IMR-90 (cell line): ENCODE data around the gene ARMC5. TPM values are rescaled to one million over a fixed set of nuclear protein-coding genes. Genes with fewer than 3 reads are reported as not detected.

Source experiments
- ATAC-seq: fragments of 200-7000 bp; cut with Tn5 transposase; 2 replicates; pipeline ENCODE4 v1.9.1; 2020; ENCODE audit warnings: low read depth, mild to moderate bottlenecking, moderate library complexity
- BruUV-seq: library from RNA; stranded (reverse); fragments of 400-500 nt; replicated peaks from 2 replicates; lab custom pipeline; 2021; lab: Mats Ljungman, UMichigan
- CTCF ChIA-PET: fragments of 300-600 bp; formaldehyde crosslinking; extraction: SDS; loops from one replicate; lab custom pipeline; 2021; ENCODE audit warnings: antibody characterized with exemption; lab: Yijun Ruan, JAX
- POLR2A ChIA-PET: fragments of 300-600 bp; sonication (Branson Sonifier 250); formaldehyde crosslinking; loops from one replicate; lab custom pipeline; 2022; ENCODE audit warnings: antibody characterized with exemption; ENCODE audit not compliant: unreplicated experiment; lab: Charles Lee
- DNase-seq: peaks from one replicate; pipeline ENCODE4 v3.0.0; 2013
- H2AFZ ChIP-seq: replicated peaks from 2 replicates; pipeline ENCODE3; 2013; ENCODE audit warnings: low read length, mild to moderate bottlenecking; ENCODE audit not compliant: poor library complexity
- H2AK5ac ChIP-seq: 2 replicates; pipeline ENCODE4 v1.6.1; 2013; ENCODE audit warnings: low read depth, low read length, inconsistent platforms
- H2AK9ac ChIP-seq: replicated peaks from 2 replicates; pipeline ENCODE3; 2013; ENCODE audit warnings: mild to moderate bottlenecking, low read depth, low read length, moderate library complexity; ENCODE audit not compliant: poor library complexity
- H2BK120ac ChIP-seq: 2 replicates; pipeline ENCODE4 v1.6.1; 2013; ENCODE audit warnings: low read depth, low read length, inconsistent platforms
- H2BK15ac ChIP-seq: 3 replicates; pipeline ENCODE4 v1.6.1; 2013; ENCODE audit warnings: low read depth, low read length, inconsistent platforms
- H2BK20ac ChIP-seq: 2 replicates; pipeline ENCODE4 v1.6.1; 2013; ENCODE audit warnings: low read depth, mild to moderate bottlenecking, inconsistent platforms, low read length, moderate library complexity
- H2BK5ac ChIP-seq: 2 replicates; pipeline ENCODE4 v1.6.1; 2013; ENCODE audit warnings: mild to moderate bottlenecking, low read depth, low read length, inconsistent platforms; ENCODE audit not compliant: poor library complexity, severe bottlenecking
- H3K14ac ChIP-seq: replicated peaks from 2 replicates; pipeline ENCODE4 v1.6.1; 2013; ENCODE audit warnings: low read depth, low read length, inconsistent platforms
- H3K18ac ChIP-seq: 2 replicates; pipeline ENCODE4 v1.6.1; 2013; ENCODE audit warnings: low read depth, low read length, control low read depth
- H3K23ac ChIP-seq: 2 replicates; pipeline ENCODE4 v1.6.1; 2013; ENCODE audit warnings: low read depth, low read length, inconsistent platforms
- H3K27ac ChIP-seq: 2 replicates; pipeline ENCODE4 v1.5.1; 2013; ENCODE audit warnings: mild to moderate bottlenecking, control low read depth, low read length; ENCODE audit not compliant: insufficient read depth
- H3K27me3 ChIP-seq: 2 replicates; pipeline ENCODE4 v1.6.1; 2013; ENCODE audit warnings: low read length; ENCODE audit not compliant: control insufficient read depth, insufficient read depth
- H3K36me3 ChIP-seq: 2 replicates; pipeline ENCODE4 v1.6.1; 2013; ENCODE audit warnings: low read length, mixed read lengths; ENCODE audit not compliant: control insufficient read depth, insufficient read depth
- H3K4ac ChIP-seq: 2 replicates; pipeline ENCODE4 v1.6.1; 2013; ENCODE audit warnings: low read depth, low read length, inconsistent platforms
- H3K4me1 ChIP-seq: 2 replicates; pipeline ENCODE4 v1.6.1; 2013; ENCODE audit warnings: low read length, mixed read lengths; ENCODE audit not compliant: control insufficient read depth, insufficient read depth
- H3K4me2 ChIP-seq: 2 replicates; pipeline ENCODE4 v1.6.1; 2013; ENCODE audit warnings: low read depth, mild to moderate bottlenecking, control low read depth, low read length, moderate library complexity
- H3K4me3 ChIP-seq: 2 replicates; pipeline ENCODE4 v1.5.1; 2013; ENCODE audit warnings: low read depth, mild to moderate bottlenecking, control low read depth, low read length, moderate library complexity; ENCODE audit not compliant: insufficient read depth
- H3K56ac ChIP-seq: 2 replicates; pipeline ENCODE4 v1.6.1; 2013; ENCODE audit warnings: low read length, inconsistent platforms; ENCODE audit not compliant: insufficient read depth; ENCODE audit errors: extremely low read depth
- H3K79me1 ChIP-seq, 2 experiments: 2 replicates each; pipeline ENCODE4 v1.6.1; 2013; ENCODE audit warnings: low read length in 2 of 2, inconsistent platforms in 1 of 2, low read depth in 1 of 2
- H3K9ac ChIP-seq: 2 replicates; pipeline ENCODE4 v1.6.1; 2013; ENCODE audit warnings: low read depth, low read length, control low read depth
- H3K9me1 ChIP-seq: 2 replicates; pipeline ENCODE4 v1.6.1; 2013; ENCODE audit warnings: low read length, inconsistent platforms; ENCODE audit not compliant: insufficient read depth
- H3K9me3 ChIP-seq: 2 replicates; pipeline ENCODE4 v1.6.1; 2013; ENCODE audit warnings: low read length; ENCODE audit not compliant: control insufficient read depth, insufficient read depth
- H4K20me1 ChIP-seq: 2 replicates; pipeline ENCODE4 v1.6.1; 2013; ENCODE audit warnings: low read length, inconsistent platforms; ENCODE audit not compliant: insufficient read depth
- H4K5ac ChIP-seq: 2 replicates; pipeline ENCODE4 v1.6.1; 2013; ENCODE audit warnings: mild to moderate bottlenecking, low read depth, low read length, control low read depth
- H4K8ac ChIP-seq, 2 experiments: 2 replicates each; pipeline ENCODE4 v1.6.1; 2013; ENCODE audit warnings: low read depth in 2 of 2, low read length in 2 of 2, control low read depth in 1 of 2, inconsistent platforms in 1 of 2
- H4K91ac ChIP-seq: 2 replicates; pipeline ENCODE4 v1.6.1; 2013; ENCODE audit warnings: low read depth, low read length, inconsistent platforms; ENCODE audit not compliant: insufficient read depth
- BHLHE40 ChIP-seq: fragments of 150-350 bp; IDR thresholded peaks from 2 replicates; pipeline ENCODE4 v1.6.1; 2016; ENCODE audit warnings: mild to moderate bottlenecking, low read depth, low read length
- CEBPB ChIP-seq: IDR thresholded peaks from 2 replicates; pipeline ENCODE4 v1.6.1; 2012; ENCODE audit warnings: low read depth, low read length, improper control_type of control experiment
- CHD1 ChIP-seq: IDR thresholded peaks from 2 replicates; pipeline ENCODE4 v1.6.1; 2012; ENCODE audit warnings: low read depth, low read length, improper control_type of control experiment
- FOS ChIP-seq: fragments of 150-350 bp; IDR thresholded peaks from 2 replicates; pipeline ENCODE4 v1.6.1; 2016; ENCODE audit warnings: low read depth, low read length
- MAFK ChIP-seq: IDR thresholded peaks from 2 replicates; pipeline ENCODE4 v1.6.1; 2012; ENCODE audit warnings: low read depth, low read length, improper control_type of control experiment
- MAZ ChIP-seq: IDR thresholded peaks from 2 replicates; pipeline ENCODE4 v1.6.1; 2012; ENCODE audit warnings: low read depth, mild to moderate bottlenecking, low read length, improper control_type of control experiment, moderate library complexity, borderline replicate concordance
- MXI1 ChIP-seq: IDR thresholded peaks from 2 replicates; pipeline ENCODE4 v1.6.1; 2012; ENCODE audit warnings: low read depth, mild to moderate bottlenecking, low read length, moderate library complexity, borderline replicate concordance
- NFE2L2 ChIP-seq: fragments of 150-350 bp; IDR thresholded peaks from 2 replicates; pipeline ENCODE4 v1.6.1; 2016; ENCODE audit warnings: low read depth, mild to moderate bottlenecking, low read length
- POLR2A ChIP-seq: IDR thresholded peaks from 2 replicates; pipeline ENCODE4 v1.6.1; 2012; ENCODE audit warnings: mild to moderate bottlenecking, low read depth, low read length
- RAD21 ChIP-seq: IDR thresholded peaks from 2 replicates; pipeline ENCODE4 v1.6.1; 2012; ENCODE audit warnings: low read length, improper control_type of control experiment
- RCOR1 ChIP-seq: IDR thresholded peaks from 2 replicates; pipeline ENCODE4 v1.6.1; 2012; ENCODE audit warnings: mild to moderate bottlenecking, low read length, improper control_type of control experiment; ENCODE audit not compliant: insufficient replicate concordance
- RFX5 ChIP-seq: IDR thresholded peaks from 2 replicates; pipeline ENCODE4 v1.8.0; 2012; ENCODE audit warnings: low read depth, mild to moderate bottlenecking, low read length, moderate library complexity
- SMC3 ChIP-seq: fragments of 150-350 bp; IDR thresholded peaks from 2 replicates; pipeline ENCODE4 v1.6.1; 2016; ENCODE audit warnings: low read depth, mild to moderate bottlenecking, antibody characterized with exemption, low read length, moderate library complexity
- WGBS, 2 experiments: methylation state at CpG; one replicate each; pipeline versions ENCODE4 v1.1.5 to v1.1.7; 2013; ENCODE audit warnings: missing lambda C conversion rate in 2 of 2; ENCODE audit not compliant: insufficient read length in 1 of 2; ENCODE audit errors: extremely low coverage in 2 of 2; 5-methylcytosine and 5-hydroxymethylcytosine counted together
- dilution Hi-C: fragments of 300-500 bp; cut with HindIII; formaldehyde crosslinking; loops from one replicate; pipeline ENCODE4 v1.14.3; 2018; ENCODE audit warnings: low sequenced_read_pairs; ENCODE audit not compliant: unreplicated experiment
- in situ Hi-C: fragments of 300-500 bp; cut with MboI; formaldehyde crosslinking; loops from 3 replicates; pipeline ENCODE4 v1.14.3; 2019; ENCODE audit warnings: low sequenced_read_pairs, inconsistent platforms, mixed read lengths
- intact Hi-C: fragments of 100-400 bp; cut with micrococcal nuclease; formaldehyde crosslinking; loops from 2 replicates; pipeline ENCODE4 v1.10.0; 2022
- polyA plus RNA-seq, 3 experiments: library from polyadenylated mRNA; depleted of rRNA; stranded (reverse); fragments of >200 nt; gene quantifications; 2 replicates each; pipeline ENCODE4 v1.2.3, GENCODE V29; 2012; ENCODE audit warnings: low replicate concordance in 1 of 3
- total RNA-seq: library from RNA; depleted of rRNA; stranded (reverse); fragments of >200 nt; gene quantifications from 2 replicates; pipeline ENCODE4 v1.2.3, GENCODE V29; 2012
- TF ChIP-seq, protein P1 (sequence below): fragments of 150-350 bp; IDR thresholded peaks from 2 replicates; pipeline ENCODE4 v1.6.1; 2017; ENCODE audit warnings: mild to moderate bottlenecking, antibody characterized with exemption, low read length, low read depth
- TF ChIP-seq, protein P2 (sequence below): conservative IDR thresholded peaks from 2 replicates; pipeline ENCODE4 v1.5.1; 2012; ENCODE audit warnings: mild to moderate bottlenecking, low read depth, low read length, improper control_type of control experiment
- TF ChIP-seq, protein P3 (sequence below): fragments of 150-350 bp; IDR thresholded peaks from 2 replicates; pipeline ENCODE4 v1.6.1; 2016; ENCODE audit warnings: low read depth, mild to moderate bottlenecking, low read length, moderate library complexity, borderline replicate concordance

ARMC5 gene
- total and polyA plus RNA-seq, 2 of the 4 experiments (the other 2 are of a cell fraction), result 2.3 to 7.5 TPM

DNA sequence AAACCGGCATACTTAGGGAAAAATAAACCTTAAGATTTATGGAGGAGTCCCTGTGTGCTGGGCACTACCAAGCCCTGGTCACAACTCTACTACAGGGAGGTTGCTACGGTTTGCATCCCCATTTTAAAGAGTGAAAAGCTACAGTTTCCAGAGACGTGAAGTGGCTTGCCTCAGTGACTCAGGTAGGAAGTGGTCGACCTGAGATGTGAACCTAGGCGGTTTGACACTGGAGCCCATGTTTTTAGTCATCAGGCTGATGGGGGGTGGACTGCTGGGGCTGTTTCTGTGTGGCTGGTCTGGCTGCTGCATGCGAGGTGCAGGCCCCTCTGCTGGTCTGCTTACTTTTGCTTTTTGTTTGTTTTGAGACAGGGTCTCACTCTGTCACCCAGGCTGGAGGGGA is 37.7 kb upstream of the ARMC5 start:
- H2AK5ac ChIP-seq, result no peak overlapping the region
- no peak overlapping the region for H3K9ac ChIP-seq
- no peak overlapping the region for H3K23ac ChIP-seq
- ChIA-PET POLR2A (no interaction called here), CTCF (no interaction called here)
- H2BK20ac ChIP-seq, result no peak overlapping the region
- H2BK15ac ChIP-seq, result no peak overlapping the region
- DNase-seq (no peak), ATAC-seq (no peak)
- no peak overlapping the region for H3K56ac ChIP-seq
- no peak overlapping the region for H2AK9ac ChIP-seq
- no peaks in the 10 kb centered on the region; the same call in 1 of the 2 replicates for H3K9me3 ChIP-seq
- H4K20me1 ChIP-seq, result no peaks in the 10 kb centered on the region
- no peak overlapping the region for H3K18ac ChIP-seq
- H4K91ac ChIP-seq, result no peak overlapping the region
- intact Hi-C loops (no loop called here), dilution Hi-C loops (no loop called here), in situ Hi-C loops (no loop called here)
- no peak overlapping the region for H4K8ac ChIP-seq
- BruUV-seq, result no TSS peak
- no peaks in the 10 kb centered on the region for H3K79me1 ChIP-seq
- no peak overlapping the region for H3K4ac ChIP-seq
- 0% methylated on average over 1 of the region's 6 CpGs; no CpG with 5 or more reads in 1 of the 2 experiments for WGBS, 2 experiments
- no peaks in the 10 kb centered on the region for H3K4me1 ChIP-seq
- no peak overlapping the region for H3K4me2 ChIP-seq
- H3K36me3 ChIP-seq, result no peaks in the 10 kb centered on the region
- no peak overlapping the region for H2BK5ac ChIP-seq
- no peak overlapping the region for H2BK120ac ChIP-seq
- H2AFZ ChIP-seq, result no peak overlapping the region
- H3K27me3 ChIP-seq, result peaks cover 19% of the 10 kb centered on the region
- TF ChIP-seq, protein P1, sequence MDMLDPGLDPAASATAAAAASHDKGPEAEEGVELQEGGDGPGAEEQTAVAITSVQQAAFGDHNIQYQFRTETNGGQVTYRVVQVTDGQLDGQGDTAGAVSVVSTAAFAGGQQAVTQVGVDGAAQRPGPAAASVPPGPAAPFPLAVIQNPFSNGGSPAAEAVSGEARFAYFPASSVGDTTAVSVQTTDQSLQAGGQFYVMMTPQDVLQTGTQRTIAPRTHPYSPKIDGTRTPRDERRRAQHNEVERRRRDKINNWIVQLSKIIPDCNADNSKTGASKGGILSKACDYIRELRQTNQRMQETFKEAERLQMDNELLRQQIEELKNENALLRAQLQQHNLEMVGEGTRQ, result no peak
- no peak for TF ChIP-seq POLR2A
- no peak for TF ChIP-seq CEBPB
- no peak for TF ChIP-seq RAD21
- no peak for TF ChIP-seq MXI1
- TF ChIP-seq, protein P2, sequence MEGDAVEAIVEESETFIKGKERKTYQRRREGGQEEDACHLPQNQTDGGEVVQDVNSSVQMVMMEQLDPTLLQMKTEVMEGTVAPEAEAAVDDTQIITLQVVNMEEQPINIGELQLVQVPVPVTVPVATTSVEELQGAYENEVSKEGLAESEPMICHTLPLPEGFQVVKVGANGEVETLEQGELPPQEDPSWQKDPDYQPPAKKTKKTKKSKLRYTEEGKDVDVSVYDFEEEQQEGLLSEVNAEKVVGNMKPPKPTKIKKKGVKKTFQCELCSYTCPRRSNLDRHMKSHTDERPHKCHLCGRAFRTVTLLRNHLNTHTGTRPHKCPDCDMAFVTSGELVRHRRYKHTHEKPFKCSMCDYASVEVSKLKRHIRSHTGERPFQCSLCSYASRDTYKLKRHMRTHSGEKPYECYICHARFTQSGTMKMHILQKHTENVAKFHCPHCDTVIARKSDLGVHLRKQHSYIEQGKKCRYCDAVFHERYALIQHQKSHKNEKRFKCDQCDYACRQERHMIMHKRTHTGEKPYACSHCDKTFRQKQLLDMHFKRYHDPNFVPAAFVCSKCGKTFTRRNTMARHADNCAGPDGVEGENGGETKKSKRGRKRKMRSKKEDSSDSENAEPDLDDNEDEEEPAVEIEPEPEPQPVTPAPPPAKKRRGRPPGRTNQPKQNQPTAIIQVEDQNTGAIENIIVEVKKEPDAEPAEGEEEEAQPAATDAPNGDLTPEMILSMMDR, result no peak
- TF ChIP-seq RFX5, result no peak
- no peak for TF ChIP-seq FOS
- no peak for TF ChIP-seq RCOR1
- no peak for TF ChIP-seq NFE2L2
- TF ChIP-seq BHLHE40, result no peak
- no peak for TF ChIP-seq MAFK
- TF ChIP-seq, protein P3, sequence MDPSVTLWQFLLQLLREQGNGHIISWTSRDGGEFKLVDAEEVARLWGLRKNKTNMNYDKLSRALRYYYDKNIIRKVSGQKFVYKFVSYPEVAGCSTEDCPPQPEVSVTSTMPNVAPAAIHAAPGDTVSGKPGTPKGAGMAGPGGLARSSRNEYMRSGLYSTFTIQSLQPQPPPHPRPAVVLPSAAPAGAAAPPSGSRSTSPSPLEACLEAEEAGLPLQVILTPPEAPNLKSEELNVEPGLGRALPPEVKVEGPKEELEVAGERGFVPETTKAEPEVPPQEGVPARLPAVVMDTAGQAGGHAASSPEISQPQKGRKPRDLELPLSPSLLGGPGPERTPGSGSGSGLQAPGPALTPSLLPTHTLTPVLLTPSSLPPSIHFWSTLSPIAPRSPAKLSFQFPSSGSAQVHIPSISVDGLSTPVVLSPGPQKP, result no peak
- TF ChIP-seq SMC3, result no peak
- no peak for TF ChIP-seq CHD1
- TF ChIP-seq MAZ, result no peak
- H3K9me1 ChIP-seq, result no peaks in the 10 kb centered on the region
- H3K4me3 ChIP-seq, result no peak overlapping the region
- H3K27ac ChIP-seq, result no peak overlapping the region
- H4K5ac ChIP-seq, result no peak overlapping the region
- H3K14ac ChIP-seq, result no peak overlapping the region
